Endothelial cell of umbilical vein (primary cell): ENCODE data around the gene PPP3CA. TPM values are rescaled to one million over a fixed set of nuclear protein-coding genes. Genes with fewer than 3 reads are reported as not detected.

Source experiments
- BruUV-seq: library from RNA; stranded (reverse); fragments of 400-500 nt; replicated peaks from 2 replicates; lab custom pipeline; 2021; lab: Mats Ljungman, UMichigan
- CTCF ChIA-PET: fragments of 300-600, 350-600 bp; sonication (Branson Sonifier 250); formaldehyde crosslinking; loops from one replicate; lab custom pipeline; 2021; ENCODE audit warnings: antibody characterized with exemption, inconsistent platforms; lab: Charles Lee
- POLR2A ChIA-PET: fragments of 300-600, 350-600 bp; sonication (Branson Sonifier 250); formaldehyde crosslinking; loops from one replicate; lab custom pipeline; 2021; ENCODE audit warnings: antibody characterized with exemption, inconsistent platforms; lab: Charles Lee
- DNase-seq: peaks from one replicate; pipeline ENCODE4 v3.0.0-alpha.2; 2011; ENCODE audit warnings: low read depth, low spot score
- FAIRE-seq: peaks from 2 replicates; lab custom pipeline; 2011; peaks lifted over from hg19 to GRCh38; lab: Jason Lieb, UNC
- H2AFZ ChIP-seq: 2 replicates; pipeline ENCODE4 v1.6.0; 2012; ENCODE audit warnings: low read depth, low read length, control low read depth, inconsistent platforms
- H3K27ac ChIP-seq: 2 replicates; pipeline ENCODE4 v1.5.1; 2011; ENCODE audit warnings: low read depth, mild to moderate bottlenecking, control low read depth, low read length, moderate library complexity; ENCODE audit not compliant: insufficient read depth
- H3K27me3 ChIP-seq, 2 experiments: 2 replicates each; pipeline versions ENCODE4 v1.6.0 to v1.6.1; 2011; ENCODE audit warnings: low read length in 2 of 2, mixed read lengths in 1 of 2; ENCODE audit not compliant: control insufficient read depth in 2 of 2, insufficient read depth in 2 of 2
- H3K36me3 ChIP-seq, 2 experiments: 2 replicates in 1 of 2; 3 replicates in 1 of 2; pipeline ENCODE4 v1.5.1; 2011; ENCODE audit warnings: low read length in 2 of 2, mild to moderate bottlenecking in 1 of 2, moderate library complexity in 1 of 2; ENCODE audit not compliant: control insufficient read depth in 2 of 2, insufficient read depth in 2 of 2; ENCODE audit errors: extremely low read depth in 1 of 2
- H3K4me1 ChIP-seq: 3 replicates; pipeline ENCODE4 v1.5.1; 2011; ENCODE audit warnings: mild to moderate bottlenecking, low read length; ENCODE audit not compliant: control insufficient read depth, insufficient read depth; ENCODE audit errors: extremely low read depth
- H3K4me2 ChIP-seq: 2 replicates; pipeline ENCODE4 v1.6.1; 2011; ENCODE audit warnings: low read length, control low read depth, mixed read lengths; ENCODE audit not compliant: insufficient read depth
- H3K4me3 ChIP-seq, 3 experiments: fragments of 200-600 bp in 1 of 3; sonication (generic), shearing (Covaris generic) in 1 of 3; replicated peaks in 1 of 3; 2 replicates each; pipeline ENCODE4 v1.5.1; 2011 to 2016; ENCODE audit warnings: control low read depth in 3 of 3, low read length in 3 of 3, mild to moderate bottlenecking in 2 of 3, inconsistent platforms in 1 of 3, low read depth in 1 of 3, moderate library complexity in 1 of 3; ENCODE audit not compliant: insufficient read depth in 1 of 3
- H3K79me2 ChIP-seq: 2 replicates; pipeline ENCODE4 v1.6.0; 2012; ENCODE audit warnings: low read length, inconsistent platforms; ENCODE audit not compliant: control insufficient read depth, insufficient read depth
- H3K9ac ChIP-seq: replicated peaks from 2 replicates; pipeline ENCODE3; 2011; ENCODE audit warnings: low read length, control low read depth; ENCODE audit not compliant: insufficient read depth; ENCODE audit errors: extremely low read depth
- H3K9me1 ChIP-seq: replicated peaks from 3 replicates; pipeline ENCODE4 v1.6.0; 2011; ENCODE audit warnings: mild to moderate bottlenecking, low read length; ENCODE audit not compliant: control insufficient read depth, insufficient read depth; ENCODE audit errors: extremely low read depth
- H3K9me3 ChIP-seq: replicated peaks from 2 replicates; pipeline ENCODE4 v1.5.1; 2012; ENCODE audit warnings: low read length, inconsistent platforms; ENCODE audit not compliant: control insufficient read depth, insufficient read depth
- H4K20me1 ChIP-seq: replicated peaks from 2 replicates; pipeline ENCODE3; 2011; ENCODE audit warnings: mild to moderate bottlenecking, low read length; ENCODE audit not compliant: control insufficient read depth, insufficient read depth; ENCODE audit errors: extremely low read depth
- EZH2 ChIP-seq: IDR thresholded peaks from 2 replicates; pipeline ENCODE4 v1.6.1; 2012; ENCODE audit warnings: borderline replicate concordance, low read depth, mild to moderate bottlenecking, moderate library complexity, low read length, inconsistent platforms; ENCODE audit not compliant: severe bottlenecking
- FOS ChIP-seq: IDR thresholded peaks from 2 replicates; pipeline ENCODE4 v1.6.1; 2011; ENCODE audit warnings: mild to moderate bottlenecking, low read length, moderate library complexity, borderline replicate concordance; ENCODE audit not compliant: insufficient read depth
- GATA2 ChIP-seq: IDR thresholded peaks from 2 replicates; pipeline ENCODE4 v1.7.0; 2011; ENCODE audit warnings: low read depth, mild to moderate bottlenecking, moderate library complexity, mixed read lengths, low read length; ENCODE audit not compliant: insufficient read length, insufficient read depth
- JUN ChIP-seq: IDR thresholded peaks from 2 replicates; pipeline ENCODE4 v1.6.1; 2011; ENCODE audit warnings: borderline replicate concordance, low read depth; ENCODE audit not compliant: insufficient read length, insufficient read depth
- MAX ChIP-seq: IDR thresholded peaks from 2 replicates; pipeline ENCODE4 v1.6.1; 2011; ENCODE audit not compliant: insufficient read depth, insufficient read length
- MYC ChIP-seq: IDR thresholded peaks from one replicate; pipeline ENCODE4 v1.6.1; 2011; ENCODE audit warnings: mild to moderate bottlenecking, low read depth, low read length
- POLR2A ChIP-seq: IDR thresholded peaks from 2 replicates; pipeline ENCODE4 v1.6.1; 2012; ENCODE audit warnings: low read depth, mild to moderate bottlenecking, control low read depth, low read length
- POLR2AphosphoS5 ChIP-seq: IDR thresholded peaks from 2 replicates; pipeline ENCODE4 v1.6.1; 2012; ENCODE audit warnings: low read depth, mild to moderate bottlenecking, control low read depth, low read length, moderate library complexity; ENCODE audit not compliant: insufficient read depth
- dilution Hi-C: fragments of 300-500 bp; cut with MboI; formaldehyde crosslinking; loops from one replicate; pipeline ENCODE4 v1.15.0; 2019; ENCODE audit warnings: low sequenced_read_pairs; ENCODE audit not compliant: extremely low pct_ligation_motif_present
- intact Hi-C: fragments of 100-400 bp; cut with micrococcal nuclease; formaldehyde crosslinking; loops from one replicate; pipeline ENCODE4 v1.10.0; 2022
- polyA plus RNA-seq, 4 experiments: library from polyadenylated mRNA; depleted of rRNA in 3 of 4; stranded (reverse) in 3 of 4; unstranded in 1 of 4; fragments of >200 nt; gene quantifications; 2 replicates each; pipeline versions ENCODE4 v1.2.1 to v1.2.3, GENCODE V29; 2011 to 2012; ENCODE audit warnings: missing spikeins in 1 of 4
- total RNA-seq: library from RNA; stranded (reverse); gene quantifications from 2 replicates; pipeline ENCODE4 v1.2.3, GENCODE V29; 2021
- TF ChIP-seq, protein P1 (sequence below), 2 donors: IDR thresholded peaks; 1 replicate in 1 of 2; 2 replicates in 1 of 2; pipeline ENCODE4 v1.5.1; 2011; ENCODE audit warnings: low read length in 2 of 2, mild to moderate bottlenecking in 2 of 2, moderate library complexity in 2 of 2, control low read depth in 1 of 2, inconsistent platforms in 1 of 2, low read depth in 1 of 2; ENCODE audit not compliant: insufficient read depth in 1 of 2; ENCODE audit errors: extremely low read depth in 1 of 2

Gene PPP3CA
- total and polyA plus RNA-seq, 2 donors (not counting 3 experiments of a cell fraction or from before 2014, with no cell fraction given), result 7.0 to 43.3 TPM

DNA sequence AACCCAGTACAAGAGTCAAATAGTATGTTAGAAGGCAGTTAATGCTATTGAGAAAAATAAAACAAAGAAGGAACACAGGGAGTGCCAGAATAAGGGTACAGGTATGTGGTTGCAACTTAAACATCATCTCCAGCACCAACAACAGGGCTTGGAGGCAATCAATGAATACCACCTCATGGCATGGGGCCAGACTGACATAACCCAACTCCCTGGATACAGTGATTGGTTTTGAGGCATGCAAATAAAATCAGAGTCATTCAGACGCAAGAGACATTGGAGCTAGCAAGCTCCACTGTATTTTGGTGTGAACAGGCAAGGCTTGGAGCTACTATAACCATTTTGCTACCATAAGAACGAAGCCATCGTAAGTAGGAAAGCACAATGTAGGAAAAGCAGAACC lies 56.7 kb downstream of the PPP3CA start:
- dilution Hi-C loops, result no loop called here
- H3K27ac ChIP-seq, result no peak overlapping the region
- no peak overlapping the region for H2AFZ ChIP-seq
- H3K4me2 ChIP-seq, result no peak overlapping the region
- H3K9me1 ChIP-seq, result no peaks in the 10 kb centered on the region
- ChIA-PET POLR2A (no interaction called here), CTCF (interaction anchor here (1.3 to 1.4 kb wide), 2 partner anchors 11 to 16 kb away, joined by 4 read pairs; no protein-coding TSS in a partner anchor)
- no peaks in the 10 kb centered on the region for H3K27me3 ChIP-seq
- no peak overlapping the region for H3K9ac ChIP-seq
- FAIRE-seq, result no peak
- H3K36me3 ChIP-seq, result no peaks in the 10 kb centered on the region
- BruUV-seq, result no TSS peak
- H3K79me2 ChIP-seq, result no peaks in the 10 kb centered on the region
- no peaks in the 10 kb centered on the region for H3K9me3 ChIP-seq
- no peaks in the 10 kb centered on the region for H3K4me1 ChIP-seq
- peaks cover 3% of the 10 kb centered on the region for H4K20me1 ChIP-seq
- H3K4me3 ChIP-seq, result no peak overlapping the region
- intact Hi-C loops, result no loop called here
- DNase-seq, result no peak
- TF ChIP-seq MYC (no peak), GATA2 (no peak), FOS (no peak), JUN (no peak), MAX (no peak), EZH2 (no peak), POLR2A (no peak), POLR2AphosphoS5 (no peak)
- TF ChIP-seq, protein P1, sequence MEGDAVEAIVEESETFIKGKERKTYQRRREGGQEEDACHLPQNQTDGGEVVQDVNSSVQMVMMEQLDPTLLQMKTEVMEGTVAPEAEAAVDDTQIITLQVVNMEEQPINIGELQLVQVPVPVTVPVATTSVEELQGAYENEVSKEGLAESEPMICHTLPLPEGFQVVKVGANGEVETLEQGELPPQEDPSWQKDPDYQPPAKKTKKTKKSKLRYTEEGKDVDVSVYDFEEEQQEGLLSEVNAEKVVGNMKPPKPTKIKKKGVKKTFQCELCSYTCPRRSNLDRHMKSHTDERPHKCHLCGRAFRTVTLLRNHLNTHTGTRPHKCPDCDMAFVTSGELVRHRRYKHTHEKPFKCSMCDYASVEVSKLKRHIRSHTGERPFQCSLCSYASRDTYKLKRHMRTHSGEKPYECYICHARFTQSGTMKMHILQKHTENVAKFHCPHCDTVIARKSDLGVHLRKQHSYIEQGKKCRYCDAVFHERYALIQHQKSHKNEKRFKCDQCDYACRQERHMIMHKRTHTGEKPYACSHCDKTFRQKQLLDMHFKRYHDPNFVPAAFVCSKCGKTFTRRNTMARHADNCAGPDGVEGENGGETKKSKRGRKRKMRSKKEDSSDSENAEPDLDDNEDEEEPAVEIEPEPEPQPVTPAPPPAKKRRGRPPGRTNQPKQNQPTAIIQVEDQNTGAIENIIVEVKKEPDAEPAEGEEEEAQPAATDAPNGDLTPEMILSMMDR (IDR thresholded peaks at IDR 0.05; ENCODE audit: extremely low read depth in 1 of 2, insufficient read depth in 1 of 2, low read depth in 1 of 2, low read length in 2 of 2), result no peak
